HG02981 (cell line): ENCODE results near the gene SFXN5.

ENCODE experiments used
- ATAC-seq: cut with Tn5 transposase; IDR thresholded peaks from one replicate; pipeline ENCODE4 v1.9.1; 2021; ENCODE audit warnings: mild to moderate bottlenecking, moderate library complexity; ENCODE audit not compliant: unreplicated experiment

The SFXN5 gene

DNA sequence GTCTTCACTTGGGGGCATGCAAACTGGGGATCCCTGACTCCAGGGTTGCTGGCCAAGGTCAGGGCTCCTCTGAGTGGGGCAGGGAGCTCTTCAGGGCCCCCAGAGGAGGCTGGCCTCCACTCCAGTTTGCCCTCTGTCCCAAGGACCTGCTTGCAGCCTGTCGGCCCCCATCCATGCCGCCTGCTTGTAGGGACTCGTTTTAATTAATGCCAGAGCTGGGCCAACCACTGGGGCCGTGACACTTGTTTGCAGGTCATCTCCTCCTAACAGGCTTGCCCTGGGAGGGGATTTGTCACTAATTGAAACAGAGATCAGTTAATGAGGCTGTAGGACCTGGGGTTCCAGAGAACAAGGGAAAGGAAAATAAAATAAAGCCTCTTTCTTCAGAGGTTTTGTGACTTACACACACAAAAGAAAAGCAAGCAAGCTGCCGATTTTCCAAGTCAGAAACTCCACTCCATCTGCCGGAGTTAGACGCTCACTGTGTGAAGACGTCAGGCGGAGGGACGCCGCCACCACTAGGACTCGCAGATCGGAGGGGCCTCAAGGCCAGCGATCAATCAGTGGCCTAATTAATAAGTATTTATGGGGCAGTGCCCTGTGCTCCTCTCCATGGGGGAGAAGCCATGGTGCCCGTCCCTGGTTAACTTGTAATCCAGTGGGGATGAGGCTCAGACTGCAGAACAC is 75.9 kb downstream of the SFXN5 start:
- no peak for ATAC-seq

DNA sequence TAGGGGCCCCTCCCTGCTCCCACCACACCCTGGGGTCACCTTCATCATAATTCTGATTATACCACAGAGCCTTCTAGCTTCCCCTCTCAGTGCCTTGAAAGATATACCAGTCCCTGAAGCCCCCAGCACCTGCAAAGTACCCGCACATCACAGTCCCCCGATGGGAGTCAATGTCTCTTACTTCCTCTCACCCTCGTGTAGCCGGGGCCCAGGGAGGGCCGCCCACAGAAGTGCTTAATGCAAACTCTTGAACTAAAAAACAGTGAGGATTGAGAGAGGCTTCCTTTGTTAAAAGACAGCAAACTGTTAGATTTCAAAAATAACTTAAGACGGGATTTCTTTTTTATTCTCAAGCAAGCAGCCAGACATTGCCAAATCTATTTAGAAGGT is 76.5 kb downstream of the SFXN5 start:
- ATAC-seq: no peak

DNA sequence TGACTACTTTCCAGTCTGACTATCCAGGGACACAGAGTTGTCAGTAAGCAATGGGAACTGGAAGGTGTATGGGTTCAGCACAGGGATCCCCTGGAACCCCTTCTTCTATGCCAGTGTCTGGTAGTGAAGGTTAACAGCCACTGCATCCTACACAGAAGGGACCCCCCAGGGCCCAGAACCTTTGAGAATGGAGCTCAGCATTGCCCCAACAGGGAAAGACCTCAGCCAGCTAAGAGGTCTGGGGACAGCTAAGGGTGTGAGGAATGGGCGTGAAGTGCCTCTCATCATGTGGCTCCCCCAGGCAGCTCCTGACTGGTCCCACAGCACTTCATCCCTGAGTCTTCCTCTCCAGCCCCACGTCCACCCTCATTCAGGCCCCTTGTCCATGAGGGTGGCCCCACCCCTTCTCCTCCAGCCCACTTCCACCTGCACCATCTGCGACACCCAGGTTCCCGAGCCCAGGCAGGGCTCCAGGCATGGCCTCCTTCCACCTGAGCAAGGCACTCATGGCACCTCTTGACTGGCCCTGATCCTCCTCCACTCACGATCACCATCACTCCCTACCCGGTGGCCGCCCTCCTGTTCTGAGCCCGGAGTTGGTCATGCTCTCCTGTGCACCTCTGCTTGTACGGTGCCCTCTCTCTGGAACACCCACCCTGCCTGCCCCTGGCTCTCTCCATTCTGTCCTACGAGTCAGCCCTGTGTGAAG is 77.1 kb downstream of the SFXN5 start:
- ATAC-seq: no peak

DNA sequence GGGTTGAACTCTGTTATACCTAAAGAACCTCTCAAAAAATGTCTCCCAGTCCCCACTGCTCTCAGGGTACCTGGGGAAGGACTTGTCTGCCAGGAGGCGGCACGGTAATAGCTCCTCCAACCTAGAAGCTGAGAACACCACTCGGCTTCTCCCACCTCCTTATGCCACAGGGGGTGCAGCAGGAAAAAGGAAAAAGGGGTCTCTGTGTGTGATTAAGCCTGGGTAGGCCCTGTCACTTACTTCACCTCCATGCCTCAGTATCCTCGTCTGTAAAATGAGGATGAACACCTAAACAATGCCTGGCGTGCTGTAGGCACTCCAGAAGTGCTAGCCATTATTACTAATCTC is 77.6 kb downstream of the SFXN5 start:
- ATAC-seq: no peak

DNA sequence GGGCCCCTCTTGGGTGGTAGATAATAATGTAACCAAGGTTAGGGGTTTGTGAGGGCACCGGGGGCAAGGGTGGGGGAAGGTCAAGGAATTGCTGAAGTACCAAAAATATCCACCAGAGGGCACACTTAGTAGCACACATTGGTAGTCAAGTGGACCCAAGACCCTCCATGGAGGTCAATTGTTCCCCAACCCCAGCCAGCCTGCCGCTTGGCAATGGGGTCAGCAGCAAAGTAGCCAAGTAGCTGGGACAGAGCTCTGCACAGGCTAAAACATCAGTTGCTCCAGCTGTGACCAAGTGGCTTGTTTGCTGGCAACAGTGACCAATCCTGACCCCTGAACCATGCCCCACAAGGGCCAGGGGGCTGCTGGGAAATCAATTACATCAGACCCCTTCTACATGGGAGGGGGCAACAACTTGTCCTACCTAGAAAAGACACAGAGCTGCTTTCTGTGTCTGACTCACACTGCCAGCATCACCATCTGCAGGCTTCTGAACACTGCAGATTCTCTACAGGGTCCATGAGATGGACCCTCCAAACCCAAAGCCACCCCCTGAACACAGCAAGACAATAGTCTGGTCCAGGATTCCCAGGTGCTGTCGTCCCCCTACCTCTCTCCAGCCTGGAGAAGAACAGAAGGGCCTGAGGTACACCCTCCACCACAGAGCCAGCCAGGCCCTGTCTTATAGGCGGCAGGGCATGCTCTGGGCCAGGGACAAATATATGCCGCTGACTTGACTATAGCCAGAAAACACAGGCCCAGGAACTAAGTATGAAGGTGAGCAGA is 78.2 kb downstream of the SFXN5 start:
- ATAC-seq: peak; percentile 46

DNA sequence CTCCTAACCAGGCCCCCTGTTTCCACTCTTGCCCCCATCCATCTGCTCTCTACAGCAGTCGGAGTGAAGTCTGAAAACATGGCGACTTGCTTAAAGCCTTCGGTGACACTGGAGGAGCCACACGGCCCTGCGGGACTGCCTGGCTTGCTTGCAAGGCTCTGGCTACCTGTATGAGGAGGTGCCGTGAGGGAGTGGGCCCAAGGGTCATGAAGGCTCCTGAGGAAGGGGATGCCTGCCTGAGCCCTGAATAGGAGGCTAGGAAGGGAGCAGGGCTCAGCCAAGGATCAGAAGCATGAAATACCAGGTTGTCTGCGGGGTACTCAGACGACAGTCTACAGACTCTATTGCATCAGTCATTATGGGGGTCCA is 78.8 kb downstream of the SFXN5 start:
- no peak for ATAC-seq

DNA sequence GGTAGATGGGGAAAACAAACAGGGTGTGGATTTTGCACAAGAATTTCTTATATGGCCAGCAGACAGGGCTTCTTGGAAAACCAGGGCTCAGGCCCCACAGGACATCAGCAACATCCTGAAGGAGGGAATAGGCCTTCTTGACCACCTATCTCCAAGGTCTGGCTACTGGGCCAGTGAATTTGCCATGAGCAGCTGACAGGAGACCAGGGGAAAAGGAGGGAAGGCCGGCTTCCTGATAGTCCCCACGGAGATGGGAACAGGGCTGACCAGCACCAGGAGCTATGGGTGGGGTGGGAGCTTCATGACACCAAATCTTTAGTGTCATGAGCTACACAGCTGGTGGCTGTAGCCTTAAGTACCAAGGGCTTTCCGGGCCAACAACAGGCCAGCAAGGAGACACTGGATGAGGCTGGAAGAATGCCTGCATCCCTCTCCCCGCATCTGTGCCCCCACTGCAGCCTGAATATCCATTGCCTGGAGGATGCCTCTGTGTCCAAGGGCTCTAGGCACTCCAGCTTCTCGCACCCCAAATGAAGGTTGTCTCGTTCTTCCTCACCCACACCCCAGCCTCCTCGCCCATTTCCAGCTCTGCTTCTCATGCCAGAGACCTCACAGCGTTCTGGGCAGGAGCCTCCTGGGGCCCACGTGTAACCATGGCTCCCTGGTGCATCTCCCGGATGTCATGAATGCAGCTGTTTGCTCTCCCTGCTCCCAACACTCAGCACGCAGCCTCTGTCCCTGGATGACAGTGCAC is 79.4 kb downstream of the SFXN5 start:
- no peak for ATAC-seq

DNA sequence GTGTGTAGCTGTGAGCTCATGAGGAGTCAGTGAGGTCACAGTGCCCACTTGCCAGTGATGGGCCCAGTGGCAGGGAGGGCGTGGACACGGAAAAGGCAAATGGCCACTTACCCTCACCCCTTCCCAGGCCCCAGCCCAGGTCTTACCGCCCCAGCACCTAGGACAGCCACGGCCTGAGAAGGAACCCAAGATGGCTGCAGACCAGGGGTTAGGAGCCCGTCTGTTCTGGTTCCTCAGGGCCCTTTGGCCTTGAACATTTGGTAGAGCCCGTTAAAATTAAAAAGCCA is 80.1 kb downstream of the SFXN5 start:
- no peak for ATAC-seq

DNA sequence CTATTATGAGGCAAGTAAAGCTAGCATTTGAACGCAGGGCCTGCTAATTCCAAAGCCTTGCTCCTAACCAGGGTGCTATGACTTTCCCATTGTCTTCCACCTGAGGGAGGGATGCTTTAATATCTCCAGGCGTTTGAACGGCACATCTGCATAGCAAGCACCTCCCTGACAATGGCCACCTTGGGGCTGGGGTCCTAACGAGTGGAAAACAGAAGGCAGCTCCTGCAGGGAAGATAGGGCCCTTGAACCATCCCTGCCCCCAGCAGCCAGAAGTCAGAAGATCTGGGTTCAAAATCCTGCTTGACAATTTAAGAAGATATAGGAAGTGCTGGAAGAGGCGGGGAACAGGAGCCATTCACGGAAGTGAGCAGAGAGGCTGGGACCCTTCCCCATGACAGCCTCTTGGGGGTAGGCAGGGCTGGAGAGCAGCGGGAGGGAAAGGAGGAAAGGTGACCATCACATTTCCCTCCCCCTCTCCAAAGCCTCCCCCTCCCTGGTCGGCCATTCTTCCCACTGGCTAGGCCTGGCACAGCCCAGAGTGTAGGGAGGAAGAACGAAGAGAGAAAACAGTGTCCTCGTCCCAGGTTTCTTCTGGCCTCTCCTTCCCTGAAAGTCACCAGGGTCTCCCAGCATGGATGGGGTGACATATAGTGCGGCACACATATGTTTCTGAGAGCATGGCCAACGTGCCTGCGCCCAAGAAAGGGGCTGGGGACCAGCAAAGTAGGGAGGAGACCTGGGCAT is 80.6 kb downstream of the SFXN5 start:
- no peak for ATAC-seq

DNA sequence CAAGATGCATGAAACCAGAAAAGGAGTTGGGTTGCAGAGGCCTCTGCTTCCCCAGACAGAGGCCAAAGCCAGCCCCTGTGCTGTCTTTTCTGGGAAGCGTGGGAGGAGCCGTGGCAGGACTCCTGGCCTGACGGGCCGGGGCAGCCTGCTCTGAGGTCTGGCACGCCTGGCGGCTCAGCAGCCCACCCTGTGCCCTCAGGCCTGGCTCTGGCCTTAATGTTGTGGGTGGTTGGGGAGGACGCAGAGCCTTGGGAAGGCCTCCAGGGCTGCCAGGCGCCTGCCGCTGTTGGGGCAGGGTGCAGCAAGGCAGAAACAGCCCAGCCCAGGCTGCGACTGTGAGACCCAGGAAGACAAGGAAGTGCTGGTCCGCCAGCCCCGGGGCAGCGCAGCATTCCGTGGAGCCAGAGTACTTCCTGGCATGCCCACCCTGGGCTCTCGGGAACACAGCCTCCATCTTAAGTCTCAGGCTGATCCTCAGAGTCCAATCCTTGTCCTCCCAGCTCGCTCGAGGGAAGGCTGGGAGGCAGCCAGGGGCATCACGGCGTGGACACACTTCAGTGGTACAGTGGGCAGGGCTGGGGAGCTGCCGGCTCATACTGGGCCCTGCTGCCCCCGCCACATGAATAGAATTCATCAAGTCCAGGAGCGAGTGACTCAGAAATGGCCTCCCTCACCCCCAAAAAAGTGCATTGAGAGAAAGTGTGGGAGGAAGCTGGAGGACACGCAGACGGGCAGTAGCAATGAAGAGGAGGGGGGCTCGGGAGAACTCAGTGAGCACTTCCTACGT is 81.5 kb downstream of the SFXN5 start:
- no peak for ATAC-seq

DNA sequence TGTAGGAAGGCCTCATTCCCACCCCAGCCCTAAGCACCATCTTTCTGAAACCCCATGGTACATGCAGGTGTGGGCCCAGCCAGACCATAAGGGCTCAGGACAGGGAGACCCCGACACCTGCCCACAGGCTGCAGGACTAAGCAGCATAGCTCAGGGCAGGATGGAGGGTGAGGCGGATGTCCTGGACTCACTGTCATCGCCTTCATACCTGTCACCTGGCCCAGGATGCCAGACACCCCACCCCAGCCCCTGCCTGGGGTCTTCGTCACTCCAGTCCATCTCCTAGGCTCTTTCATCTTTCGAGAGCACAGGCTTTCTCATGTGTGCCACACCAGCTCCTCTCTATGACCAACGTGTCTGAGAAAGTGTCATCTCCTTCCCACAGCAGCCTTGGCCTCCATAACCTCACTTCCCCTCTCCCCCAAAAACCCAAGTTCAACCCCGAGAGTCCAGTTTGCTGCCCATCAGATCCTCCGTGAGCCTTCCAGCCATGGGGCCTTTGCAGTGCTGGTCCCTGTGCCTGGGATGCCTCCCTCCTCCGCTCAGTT is 82.7 kb downstream of the SFXN5 start:
- ATAC-seq: no peak

DNA sequence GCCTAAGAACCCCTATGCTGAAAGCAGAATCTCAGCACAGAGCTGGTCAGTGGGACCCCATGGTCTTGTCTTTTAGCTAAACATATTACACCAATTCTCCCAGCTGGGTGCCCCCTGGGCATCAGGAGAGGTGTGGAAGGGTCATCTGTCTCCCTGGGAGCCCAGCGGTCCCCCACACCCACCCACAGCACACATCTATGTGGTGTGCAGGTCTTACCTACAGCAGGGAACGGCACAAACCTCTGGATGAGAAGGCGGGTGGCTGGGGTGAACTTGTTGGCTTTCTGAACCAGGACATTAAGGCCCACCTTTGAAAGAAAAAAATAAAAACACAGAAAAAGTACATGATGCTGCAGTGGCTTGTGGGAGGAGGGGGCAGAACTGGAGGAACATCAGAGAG is 83.5 kb downstream of the SFXN5 start:
- no peak for ATAC-seq

DNA sequence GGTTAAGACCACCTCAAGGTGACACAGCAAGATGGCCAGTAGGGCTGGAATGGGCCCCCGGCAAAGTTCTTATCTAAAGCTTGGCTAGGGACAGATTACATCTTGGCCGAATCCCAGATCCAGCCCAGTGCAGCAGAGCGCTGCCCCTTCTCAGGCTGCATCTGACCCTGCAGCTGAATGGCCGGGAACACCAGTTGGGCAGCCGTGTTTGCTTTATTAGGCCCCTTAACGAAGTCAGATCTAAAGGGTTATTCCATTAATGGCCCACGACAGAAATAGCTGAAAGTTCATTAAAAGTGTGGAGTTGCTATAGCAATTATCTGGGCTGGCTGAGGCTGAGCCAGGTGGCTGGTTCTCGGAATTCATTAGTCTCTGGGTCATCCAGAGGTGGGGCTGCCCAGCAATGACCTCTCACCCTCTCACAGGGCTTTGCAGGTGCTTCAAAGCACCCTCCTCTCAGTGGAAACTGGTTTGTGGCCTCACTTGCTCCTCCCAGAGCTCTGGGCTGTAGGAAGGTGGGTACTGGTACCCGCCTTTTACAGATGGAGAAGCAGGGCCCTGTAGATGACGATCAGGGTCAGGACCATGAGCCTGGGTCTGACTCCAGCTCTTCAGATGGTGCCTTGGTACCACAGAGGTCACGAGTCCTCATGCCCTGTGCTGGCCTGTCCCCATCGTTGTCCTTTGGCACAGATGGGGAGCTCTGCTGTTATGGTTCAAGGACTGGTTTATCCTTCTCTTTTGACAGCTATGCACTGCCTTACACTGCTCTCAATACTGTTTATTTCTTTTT is 85.4 kb downstream of the SFXN5 start:
- no peak for ATAC-seq

DNA sequence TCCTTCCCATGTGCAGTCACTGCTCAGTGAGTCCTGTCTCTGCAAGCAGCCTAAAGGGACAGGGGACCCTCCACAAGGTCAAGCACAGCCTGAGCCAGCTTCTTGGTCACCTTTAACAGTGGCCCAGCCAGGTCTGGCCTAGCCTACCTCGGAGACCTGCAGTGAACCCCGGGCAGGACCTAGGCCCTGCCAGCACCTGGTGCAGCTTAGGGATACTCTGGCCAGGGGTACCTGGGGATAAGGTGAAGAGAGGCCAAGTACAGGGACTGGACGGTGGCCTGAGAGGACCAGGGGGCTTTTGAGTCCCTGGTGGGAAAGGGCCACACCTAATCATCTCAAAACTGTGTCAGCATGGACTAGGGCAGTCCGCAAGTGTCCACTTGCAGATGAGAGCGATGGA is 86.4 kb downstream of the SFXN5 start:
- no peak for ATAC-seq

DNA sequence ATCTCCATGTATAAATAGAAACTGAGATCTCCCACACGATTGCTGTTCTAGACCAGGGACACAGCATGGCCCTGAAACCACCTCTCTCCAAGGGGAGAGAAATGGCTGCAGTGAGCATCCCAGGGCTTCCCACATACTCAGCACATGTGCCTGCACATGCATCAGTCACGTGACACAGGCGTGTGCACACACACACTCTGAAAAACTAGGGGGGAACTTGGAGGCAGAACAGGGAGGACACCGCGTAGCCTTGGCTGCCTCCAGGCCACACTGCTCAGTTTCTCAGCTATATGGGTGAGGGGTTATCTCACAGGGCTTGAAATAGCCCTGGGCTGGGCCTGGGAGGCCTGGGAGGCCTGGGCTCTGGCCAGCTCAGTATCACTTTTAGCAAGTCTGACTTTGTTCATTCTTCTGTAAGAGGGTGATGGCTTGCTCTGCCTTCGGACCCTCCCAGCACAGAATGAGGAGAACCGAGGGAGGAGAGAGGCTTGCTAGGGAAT is 87.3 kb downstream of the SFXN5 start:
- ATAC-seq: no peak

DNA sequence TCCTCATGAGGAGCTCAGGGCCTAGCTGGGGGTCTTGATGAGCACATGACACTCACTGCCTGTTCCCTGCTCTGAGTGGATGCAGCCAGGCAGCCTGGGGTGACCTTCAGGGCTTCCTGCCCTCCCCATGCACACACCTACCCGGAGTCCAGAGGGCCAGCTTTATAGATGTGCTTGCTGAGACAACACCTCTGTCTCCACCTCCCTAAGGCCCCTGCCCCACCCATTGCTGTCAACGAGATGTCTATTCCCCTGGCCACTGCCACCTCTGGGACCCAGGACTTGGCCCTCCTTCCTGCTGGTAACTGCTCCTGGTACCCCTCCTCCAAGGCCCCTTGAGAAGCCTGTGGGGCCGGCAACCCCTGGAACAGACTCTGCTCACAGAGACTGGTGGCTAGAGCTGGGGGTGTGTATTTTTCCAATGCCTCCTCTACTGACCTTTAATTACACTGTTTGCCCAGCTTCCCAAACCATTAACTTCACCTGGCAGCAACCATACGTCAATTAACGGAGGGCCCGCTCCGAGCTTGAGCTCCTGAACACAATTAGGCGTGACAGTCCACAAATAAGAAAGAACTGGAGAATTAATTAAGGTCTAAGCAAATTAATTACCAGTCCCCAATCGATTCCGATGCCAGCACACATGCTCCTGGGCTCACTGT is 87.9 kb downstream of the SFXN5 start:
- ATAC-seq: no peak

DNA sequence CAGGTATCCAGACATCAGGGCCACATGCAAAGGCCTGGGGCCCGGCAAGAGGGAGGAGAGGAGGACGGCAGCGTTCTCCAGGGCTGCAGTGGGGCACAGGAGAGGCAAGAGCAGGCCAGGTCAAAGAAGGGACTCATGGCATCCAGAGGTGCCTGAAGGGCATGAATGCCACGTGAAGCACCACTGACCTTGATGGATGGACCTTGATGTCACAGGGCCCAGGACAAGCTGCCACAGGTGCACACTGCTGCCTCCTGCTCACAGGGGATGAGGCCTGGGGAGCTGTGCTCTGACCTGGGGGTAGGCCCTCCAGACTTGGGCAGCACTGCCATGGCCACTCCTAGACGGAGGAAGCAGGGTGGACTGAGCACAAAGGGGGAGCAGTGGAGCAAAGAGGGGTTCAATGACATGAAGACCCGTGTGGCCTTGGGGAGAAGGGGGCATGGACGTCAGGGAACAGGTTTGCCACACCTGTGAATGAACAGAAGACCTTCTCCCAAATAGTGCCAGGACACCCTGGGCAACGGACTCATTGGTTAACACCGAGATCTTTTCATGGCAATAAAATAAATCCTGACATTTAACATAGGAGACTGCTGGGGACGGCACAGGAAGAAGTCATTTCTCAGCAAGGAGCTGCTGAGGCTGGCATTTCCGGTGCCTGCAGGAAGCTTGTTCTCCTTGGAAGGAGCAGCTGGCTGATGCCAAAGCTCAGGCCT is 88.6 kb downstream of the SFXN5 start:
- ATAC-seq: no peak

DNA sequence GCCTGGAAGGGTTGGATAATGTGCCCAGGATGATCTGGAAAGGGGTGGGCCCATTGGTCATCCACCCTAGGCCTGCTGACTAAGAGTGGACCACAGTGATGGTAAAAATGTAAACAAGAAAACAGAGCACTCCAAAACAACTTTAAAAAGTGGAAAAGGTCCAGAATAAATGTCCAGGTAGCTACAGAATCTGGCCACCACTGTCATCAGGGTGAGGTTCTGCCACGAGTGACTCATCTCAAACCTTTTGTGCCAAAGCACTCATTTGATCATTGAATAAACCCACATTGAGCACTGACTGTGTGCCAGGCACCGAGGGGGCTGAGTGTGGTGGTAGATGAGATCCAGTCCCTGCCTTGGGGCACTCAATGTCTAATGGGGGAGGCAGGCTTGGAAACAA is 89.3 kb downstream of the SFXN5 start:
- ATAC-seq: no peak
